ENCODE data around the gene RHBDF2.

RHBDF2 gene

DNA sequence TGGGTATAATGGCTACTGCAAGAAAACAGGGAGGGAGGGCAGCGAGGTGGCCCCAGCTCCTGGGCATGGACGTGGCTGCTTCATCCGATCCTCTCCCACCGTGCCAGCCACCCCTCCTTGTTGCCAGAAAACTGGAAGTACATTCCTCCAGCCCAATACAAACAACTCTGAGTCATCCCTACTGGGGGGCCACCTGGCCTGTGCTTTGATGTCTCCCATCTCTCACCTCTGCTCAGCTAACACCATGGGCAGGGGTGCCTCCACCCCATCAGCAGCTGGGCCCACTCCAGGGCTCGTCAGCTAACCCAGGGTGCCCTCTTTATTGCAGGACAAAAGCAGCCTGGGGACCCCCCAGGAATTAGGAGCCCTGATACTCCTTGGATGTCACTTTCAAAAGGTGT is 2.0 kb downstream of the RHBDF2 start:
- DNase-seq, result no peak

DNA sequence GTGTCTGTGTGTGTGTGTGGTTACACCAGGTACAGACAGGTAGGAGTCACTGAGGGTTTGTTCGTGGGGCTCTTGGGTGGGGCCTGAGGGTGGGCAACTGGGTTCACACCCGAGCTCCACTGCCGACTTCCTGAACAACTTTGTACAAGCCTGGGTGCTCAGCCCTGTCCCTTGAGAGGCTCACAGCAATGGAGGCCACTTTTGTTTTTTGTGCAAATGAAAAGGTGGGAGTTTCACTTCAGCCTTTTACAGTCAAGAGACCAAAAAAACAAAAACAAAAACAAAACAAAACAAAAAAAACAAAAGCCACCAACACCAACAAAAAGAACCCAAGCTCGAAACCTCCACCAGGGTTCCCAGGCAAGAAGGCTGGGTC is 2.4 kb downstream of the RHBDF2 start:
- no peak for DNase-seq

DNA sequence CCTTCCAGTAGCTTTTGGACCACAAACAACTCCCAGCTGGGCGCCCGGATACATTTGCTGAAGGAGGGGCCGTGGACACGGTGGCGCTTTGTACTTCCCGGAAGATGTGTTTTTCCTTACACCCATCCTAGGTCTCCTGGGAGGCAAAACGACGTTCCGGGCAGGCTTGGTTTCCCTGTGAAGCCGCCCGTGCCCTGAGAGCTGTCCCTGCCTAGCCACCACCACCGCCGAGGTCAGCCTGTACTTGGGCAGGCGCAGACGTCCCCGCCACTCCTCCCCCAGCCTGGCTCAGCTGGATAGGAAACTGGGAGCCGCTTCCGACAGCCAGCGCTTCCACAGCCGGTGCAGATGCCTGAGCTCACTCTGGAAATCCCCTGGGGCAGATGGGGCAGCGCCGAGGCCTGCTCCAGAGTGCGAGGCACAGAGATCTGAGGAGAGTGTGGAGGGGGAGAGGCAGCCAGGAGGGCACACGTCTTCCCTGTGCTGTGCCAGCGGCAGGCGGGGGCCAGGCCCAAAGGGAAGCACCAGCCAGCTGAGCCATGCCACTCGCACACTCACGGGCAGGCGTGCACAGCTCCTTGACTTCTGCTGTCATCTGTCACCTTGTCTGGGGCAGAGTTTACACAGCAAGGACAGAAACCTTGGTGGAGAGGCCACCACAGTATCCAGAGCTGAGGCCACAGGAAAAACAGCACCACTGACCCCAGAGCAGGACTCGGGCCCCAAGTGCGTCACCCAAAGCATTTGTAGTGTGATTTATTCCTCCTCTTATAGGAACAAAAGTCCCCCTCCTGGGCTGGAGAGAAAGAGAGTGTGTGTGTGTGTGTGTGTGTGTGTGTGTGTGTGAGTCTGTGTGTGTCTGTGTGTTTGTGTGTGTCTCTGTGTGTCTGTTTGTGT is 3.0 kb downstream of the RHBDF2 start:
- no peak for DNase-seq

DNA sequence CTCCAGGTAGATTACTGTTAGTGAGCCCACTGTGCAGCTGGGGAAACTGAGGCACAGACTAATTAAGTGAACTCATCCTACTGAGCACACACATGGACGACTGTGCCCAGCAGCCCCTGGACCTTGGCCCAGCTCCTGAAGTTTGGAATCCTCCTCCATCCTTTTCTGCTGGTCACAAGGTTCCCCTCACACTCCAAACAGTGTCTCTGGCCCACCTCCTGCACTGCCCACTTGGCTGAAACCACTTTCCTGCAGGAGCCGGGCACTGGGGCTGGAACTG is 3.6 kb downstream of the RHBDF2 start:
- DNase-seq, result no peak

DNA sequence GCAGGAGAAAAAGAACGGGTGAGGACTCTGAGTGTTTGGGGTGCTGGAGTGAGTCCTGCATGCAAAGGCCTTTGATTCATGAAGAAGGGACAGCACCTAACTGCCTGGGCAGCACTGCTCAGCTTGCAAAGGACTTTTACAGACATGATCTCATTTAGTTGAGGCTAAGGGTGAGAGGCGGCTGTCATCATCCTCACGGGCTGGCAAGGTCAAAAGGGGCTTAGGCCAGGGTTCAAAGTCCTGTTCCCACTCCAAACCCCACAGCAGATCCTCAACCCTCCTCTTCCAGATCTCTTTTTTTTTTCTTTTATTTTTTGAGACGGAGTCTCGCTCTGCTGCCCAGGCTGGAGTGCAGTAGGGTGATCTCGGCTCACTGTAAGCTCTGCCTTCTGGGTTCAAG is 4.8 kb downstream of the RHBDF2 start:
- no peak for DNase-seq

DNA sequence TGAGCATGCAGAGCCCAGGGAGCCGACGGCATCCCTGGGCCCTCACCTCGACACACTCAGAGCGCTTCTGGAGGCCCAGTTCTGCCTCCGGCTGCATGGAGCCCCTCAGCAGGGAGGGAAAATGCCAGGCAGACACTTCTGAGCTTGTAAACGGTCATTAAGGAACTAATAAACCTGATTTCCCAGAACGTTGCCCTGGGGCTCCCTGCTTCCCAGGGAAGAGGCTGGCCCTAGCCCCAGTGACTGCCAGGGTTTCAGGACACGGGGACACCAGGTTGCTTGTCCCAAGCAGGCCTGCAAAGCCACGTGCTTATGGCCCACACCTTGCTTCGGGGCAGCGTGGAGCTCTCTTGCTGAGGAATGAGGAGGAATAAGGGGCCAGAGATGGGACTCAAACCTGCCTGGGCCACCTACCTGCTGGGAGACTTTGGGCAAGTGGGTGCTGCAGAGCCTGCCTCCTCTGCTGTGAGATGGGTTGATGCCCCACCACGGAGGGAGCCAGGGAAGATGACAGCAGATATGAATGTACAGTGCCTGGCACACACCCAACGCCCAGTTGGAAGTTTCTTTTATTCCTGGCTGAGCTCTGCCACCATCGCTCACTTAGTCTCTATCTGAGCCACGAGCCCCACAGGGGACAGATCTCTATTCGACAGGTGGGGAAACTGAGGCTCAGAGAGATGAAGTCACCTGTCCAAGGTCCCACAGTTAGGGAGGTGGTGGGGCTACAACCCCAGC is 5.4 kb downstream of the RHBDF2 start:
- no peak for DNase-seq

DNA sequence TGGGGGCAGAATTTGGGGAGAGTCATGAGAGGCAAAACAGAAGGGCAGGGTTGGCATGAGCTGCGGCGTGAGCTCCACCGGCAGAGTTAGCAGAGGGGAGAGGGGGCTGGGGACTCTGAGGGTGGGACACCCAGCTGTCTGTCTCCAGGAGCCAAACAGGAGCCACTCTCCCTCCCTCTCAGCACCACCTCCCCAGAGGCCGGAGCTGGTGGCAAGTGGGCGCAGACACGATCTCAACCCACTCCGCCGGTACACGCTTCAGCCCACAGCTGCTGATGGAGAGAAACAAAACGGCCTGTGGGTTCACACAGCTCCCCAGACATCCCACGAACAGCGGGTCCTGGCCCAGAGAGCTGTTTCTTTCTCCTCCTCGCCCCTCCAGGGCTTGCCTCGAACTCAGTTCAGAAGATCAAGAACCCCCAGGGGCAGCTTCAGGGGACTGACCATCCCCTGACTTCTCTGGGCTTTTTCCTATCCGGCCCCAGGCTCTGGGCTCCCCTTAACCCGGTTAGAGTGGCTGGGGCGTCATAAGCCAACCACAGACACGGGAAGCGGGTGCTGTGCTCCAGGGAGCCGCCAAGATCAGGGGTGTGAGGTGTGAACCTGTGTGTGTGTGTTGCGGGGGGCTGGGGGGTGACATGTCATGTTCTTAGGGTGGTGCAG is 7.6 kb downstream of the RHBDF2 start:
- no peak for DNase-seq

DNA sequence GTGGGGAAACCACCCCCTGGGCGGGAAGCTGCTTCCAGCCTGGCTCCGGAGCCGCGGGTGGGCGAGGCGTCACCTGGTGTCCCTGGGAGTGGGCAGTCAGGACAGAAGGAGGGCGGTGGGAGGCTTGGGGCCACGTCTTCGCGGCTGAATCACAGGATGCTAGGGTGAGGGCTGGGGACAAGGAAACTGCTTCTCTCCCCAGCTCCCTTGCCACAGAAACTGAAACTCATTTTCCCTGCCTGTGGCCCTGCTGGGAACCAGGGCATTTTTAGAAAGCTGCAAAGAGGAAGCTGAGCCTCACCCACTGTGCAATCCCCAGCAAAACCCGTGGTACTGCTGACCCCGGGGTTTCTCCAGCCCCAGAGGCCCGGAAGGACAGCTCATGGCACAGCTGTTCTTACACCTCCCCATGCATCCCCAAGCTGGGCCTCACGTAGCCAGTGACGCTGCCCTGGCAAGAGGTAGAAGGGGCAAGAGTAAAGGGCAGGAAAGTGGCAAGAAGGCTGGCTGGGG is 8.2 kb downstream of the RHBDF2 start:
- DNase-seq, result peak; percentile 60

DNA sequence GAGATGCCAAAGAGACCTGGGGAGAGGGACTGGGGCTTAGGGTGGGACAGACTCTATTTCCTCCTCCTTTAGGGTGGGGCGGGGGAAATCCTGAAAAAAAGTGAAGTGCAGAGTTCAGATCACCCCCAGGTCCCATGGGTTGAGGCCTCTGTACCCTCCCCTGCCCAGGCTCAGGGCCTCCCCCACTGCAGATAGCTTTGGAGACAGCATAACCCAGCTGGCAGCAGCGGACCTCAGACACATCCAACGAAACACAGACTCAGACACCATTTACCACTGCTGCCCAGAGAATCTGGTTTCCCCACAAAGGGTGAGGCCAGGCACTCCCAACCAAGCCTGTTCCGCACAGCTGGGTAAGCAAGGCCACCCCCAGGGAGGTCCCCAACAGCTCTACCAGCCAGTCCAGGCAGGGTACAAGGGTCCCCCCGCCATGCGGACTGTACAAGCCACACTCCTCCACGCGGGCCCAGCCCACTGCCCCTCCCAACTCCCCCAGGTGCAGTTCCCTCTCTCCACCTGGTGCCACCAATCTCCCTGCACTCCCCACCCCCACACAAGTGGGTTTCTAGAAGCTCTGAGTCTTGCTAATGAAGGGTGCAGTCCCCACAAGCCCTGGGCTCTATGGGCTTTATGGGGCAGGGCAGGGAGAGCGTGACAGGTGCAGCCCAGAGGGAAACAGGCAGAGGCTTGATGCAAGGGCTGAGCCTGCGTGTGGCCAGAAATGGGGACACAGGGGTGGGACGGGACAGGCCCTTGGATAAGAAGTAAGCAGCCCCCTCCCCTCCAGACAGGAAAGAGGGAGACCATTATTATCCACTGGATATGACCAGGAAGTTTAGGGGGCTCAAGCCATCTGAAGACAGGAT is 8.9 kb downstream of the RHBDF2 start:
- no peak for DNase-seq

DNA sequence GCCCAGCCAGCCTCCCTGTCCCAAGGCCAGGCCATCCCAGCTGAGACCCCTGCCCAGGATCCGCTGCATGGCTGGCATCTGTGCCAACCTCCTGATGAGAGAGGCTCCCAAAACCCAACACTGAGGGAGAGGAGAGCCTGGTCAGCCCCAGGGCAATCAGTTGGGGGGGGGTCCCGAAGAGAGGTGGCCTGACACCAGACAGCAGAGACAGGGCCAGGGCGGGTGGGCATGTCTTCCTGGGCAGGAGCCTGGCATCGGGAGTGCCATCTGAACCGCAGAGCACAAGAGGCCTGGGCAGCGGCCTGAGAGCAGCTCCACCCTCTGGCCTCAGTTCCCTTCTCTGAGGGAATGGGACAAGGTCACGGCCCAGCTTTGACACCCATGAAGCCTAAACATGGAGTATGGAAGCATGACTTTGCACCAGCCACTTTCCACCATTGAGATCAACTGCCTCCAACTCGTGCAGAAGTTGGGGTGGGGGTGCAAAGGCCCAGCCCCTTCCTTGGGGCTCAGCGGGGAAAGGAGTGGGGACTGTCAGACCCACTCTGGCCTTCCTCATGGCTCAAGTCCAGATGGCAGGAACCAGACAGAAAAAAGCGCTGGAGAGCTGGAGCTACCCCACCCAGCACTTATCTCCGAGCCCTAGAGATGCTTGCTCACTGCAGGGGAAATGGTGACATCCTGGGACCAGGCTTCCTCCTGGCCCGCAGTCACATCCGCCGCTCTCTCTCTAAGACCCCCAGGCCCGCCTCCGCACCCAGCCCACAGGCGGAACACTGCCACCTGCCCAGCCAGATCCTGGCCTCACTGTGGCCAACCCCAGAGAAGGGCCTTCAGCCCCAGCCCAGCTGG is 9.7 kb downstream of the RHBDF2 start:
- DNase-seq, result peak; percentile 53

DNA sequence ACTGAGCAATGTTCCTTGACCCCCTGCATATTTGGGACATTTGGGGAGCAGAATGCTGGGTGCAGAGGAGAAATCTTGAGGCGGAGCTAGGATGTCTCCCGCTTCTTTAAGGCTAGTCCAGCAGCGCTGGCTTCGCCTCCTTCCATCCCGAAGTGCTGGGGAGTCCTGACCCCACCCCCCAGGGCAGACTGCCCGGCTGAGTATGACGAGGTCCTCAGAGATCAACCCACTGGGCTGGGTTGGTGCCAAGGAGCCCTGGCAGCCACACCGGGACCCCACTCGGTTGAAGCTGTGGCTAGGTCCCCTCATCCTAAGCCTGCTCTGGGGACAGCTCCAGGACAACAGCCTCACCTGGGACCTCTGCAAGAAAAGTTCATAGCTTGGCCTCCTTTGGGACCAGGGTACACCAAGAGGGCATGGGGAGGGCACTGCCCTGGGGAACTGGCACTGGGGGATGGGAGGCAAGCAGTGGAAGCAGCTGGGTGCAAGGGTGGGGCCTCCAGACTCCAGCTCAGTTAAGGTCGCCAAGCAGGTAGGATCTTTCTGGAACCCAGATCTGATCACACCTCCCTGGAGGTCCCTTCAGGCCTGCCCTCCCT is 11.0 kb downstream of the RHBDF2 start:
- DNase-seq, result no peak

DNA sequence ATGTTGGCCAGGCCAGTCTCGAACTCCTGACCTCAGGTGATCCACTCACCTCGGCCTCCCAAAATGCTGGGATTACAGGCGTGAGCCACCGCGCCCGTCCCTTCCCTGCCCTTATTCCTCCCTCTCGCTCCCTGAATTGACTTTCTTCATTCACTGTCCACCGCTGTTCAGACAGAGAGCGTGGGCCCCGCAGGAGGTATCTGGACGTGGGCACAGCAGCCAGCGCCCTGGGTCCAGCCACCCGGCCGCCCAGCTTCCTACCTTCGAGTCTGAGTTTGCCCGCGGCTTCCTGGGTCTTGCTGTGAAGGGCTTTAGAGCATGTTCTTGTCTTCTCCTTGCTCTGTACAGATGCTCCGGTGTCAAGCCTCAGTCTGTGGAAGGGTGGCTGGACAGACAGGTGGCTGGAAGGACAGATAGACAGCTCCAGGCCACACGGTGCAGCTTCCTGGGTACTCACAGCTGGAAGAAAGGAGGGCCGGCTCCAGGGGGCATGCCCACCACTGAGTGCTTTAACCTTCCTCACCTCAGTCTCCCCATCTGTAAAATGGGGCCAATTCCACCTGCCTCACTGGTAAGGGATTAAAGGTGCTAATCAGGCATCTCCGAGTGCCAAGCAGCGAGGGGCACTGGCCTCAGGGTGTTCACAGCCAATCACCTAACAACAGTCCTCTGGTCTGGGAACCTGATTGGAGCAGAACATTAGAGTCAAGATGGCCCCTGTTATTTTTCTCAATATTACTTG is 13.6 kb downstream of the RHBDF2 start:
- DNase-seq, result no peak

DNA sequence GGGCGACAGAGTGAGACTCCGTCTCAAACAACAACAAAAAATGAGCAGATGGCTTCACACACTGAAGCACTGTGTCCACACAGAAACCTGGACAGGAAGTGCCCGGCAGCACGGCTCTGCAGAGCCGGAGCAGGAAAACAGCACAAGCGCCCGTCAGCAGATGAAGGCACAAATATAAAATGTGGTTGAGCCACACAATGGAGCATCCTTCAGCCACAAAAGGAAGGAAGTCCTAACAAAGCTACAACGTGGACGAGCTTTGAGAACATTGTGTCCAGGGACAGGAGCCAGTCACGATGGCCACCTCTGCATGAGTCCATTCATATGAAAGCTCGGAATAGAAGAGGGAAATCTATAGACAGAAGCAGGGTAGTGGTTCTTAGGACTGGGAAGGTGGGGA is 15.7 kb downstream of the RHBDF2 start:
- DNase-seq, result no peak

DNA sequence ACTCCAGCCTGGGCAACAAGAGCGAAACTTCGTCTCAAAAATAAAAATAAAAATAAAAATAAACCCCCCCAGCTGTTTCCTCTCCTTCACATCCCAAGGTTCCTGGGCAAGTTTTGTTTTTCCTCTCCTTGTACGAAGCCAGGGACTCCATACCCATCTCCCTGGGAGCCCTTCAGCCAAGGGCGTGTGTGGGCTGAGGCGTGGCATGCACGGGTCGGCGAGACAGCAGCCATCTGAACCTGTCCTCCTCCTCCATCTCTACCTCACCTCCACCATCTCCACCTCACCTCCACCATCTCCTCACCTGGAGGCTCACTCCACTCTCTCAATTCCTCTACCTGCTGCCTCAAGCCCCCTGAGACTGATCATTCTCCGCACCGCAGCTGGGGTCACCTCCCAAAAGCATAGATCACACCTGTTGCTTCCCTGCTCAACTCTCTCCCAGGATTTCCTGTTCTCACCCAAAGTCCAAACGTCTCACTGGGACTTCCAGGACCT is 16.9 kb downstream of the RHBDF2 start:
- no peak for DNase-seq

DNA sequence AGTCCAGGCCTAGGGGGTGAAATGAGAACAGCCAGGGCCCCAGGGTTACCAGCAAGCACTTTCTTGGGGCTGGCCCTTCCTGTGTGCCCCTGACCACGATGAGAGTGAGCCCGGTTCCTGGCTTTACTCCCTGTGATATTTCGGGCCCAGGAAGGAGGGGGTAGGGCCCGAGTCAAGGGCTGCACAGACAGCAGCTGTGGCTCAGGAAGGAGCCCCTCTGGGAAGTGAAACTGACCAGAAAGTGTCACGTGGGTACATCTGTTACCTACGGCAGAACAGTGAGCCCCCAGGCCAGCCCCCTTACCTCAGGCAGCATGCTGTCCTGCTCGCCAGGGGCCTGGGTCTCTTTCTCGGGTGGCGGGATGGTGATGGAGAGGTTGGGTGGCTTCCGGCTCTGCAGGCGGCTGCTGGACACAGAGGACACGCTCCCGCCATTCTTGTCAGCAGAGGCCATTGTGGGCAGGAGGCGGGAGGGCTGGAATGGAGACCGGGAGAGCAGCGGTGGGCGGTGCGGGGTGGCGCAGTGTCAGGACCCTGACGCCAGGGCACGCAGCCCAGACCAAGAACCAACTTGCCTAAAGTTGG is 20.1 kb downstream of the RHBDF2 start:
- no peak for DNase-seq

DNA sequence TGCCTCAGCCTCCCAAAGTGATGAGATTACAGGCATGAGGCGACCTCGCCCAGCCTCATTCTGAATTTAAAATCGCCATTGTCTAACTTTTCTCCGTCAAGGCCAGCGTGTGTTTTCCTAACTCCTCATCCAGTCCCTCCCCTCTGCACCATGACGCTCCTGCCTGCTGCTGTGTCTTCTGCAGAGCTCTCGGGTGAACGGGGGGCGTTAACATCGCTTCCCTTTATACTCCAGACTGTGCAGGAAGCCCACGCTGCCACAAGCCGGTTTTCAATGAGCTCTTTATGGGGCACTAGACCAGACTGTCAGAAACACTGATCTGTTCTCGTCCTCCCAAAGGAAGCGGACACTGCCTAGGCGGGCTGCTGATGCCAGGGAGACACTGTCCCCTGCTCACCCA is 20.6 kb downstream of the RHBDF2 start:
- peak; percentile 46 for DNase-seq

DNA sequence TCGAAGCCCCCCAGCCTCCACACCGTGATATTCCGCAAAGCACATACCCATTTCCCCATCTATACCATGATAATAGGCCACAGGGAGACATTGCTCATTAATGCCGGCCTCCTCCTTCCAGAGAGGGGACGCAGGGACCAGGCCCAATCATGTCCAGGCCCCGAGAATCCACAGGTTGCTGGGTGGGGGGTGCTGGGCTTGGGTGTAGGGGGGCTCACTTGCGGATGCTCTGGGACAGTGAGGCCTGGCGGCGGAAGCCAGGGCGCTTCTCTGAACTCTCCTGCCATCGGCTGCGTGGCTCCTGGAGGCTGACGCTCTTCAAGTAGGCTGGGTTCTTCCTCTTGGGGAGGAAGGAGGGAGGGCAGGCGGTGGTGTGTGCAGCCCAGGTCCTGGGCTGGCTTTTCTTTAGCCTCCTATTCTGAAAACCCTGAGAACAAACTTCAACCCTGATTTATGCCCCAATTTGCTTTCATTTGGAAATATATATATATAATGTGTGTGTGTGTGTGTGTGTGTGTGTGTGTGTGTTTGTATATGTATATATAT is 21.6 kb downstream of the RHBDF2 start:
- no peak for DNase-seq

DNA sequence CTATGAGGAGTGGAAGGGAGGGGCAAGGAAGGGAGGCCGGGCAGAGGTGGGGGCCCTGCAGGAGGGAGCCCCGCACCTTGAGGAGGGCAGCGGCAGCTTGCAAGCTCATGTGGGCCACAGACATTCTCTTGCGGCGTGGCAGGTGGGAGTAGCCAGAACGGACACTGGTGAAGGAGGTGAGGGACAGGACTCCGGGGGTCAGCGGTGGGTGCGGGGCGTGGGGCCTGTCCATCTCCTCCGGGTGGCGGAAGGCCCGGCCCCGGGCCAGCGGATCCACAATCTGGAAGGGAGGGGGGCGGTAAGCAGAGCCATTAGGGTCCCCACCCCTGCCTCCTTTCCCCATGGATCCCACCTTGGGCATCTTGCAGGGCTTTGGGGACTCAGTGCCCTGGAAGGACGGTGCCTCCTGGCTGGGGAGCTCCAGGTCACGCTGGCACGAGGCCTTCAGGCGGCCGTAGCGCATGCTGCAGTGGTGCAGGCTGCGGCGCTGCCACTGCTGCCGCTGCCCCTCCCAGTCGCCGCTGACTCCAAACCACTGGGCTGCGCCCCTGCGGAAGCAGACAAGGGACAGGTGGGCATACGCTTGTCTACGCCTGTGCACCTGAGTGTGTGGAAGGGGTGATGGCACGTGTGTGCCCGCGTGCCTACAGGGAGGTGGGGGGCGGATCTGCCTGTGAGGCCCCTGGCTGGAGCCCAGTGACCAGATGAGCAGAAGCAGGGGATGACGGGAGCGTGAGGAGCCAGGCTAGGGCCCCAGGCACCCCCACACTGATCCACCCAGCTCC is 22.3 kb downstream of the RHBDF2 start:
- no peak for DNase-seq

DNA sequence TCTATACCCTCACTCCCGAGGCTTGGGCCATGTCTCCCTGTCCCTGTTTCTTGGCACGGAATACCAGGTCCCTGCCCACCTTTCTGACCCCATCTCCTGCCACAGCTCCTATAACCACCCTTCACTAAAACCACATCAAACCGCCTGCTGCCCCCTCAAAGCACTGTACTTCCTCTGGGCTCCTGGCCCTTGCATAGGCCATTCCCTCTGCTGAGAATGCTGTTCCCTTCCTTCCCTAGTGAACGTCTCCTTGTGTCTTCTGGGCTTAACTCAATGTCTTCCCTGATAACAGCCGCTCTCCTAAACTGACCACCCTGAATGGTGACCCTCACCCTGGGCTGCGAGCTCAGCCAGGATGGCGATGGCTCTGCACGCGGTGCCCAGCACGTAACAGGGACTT is 23.1 kb downstream of the RHBDF2 start:
- no peak for DNase-seq
